Upper lobe of left lung (tissue), 4 donors: ENCODE data around the gene PRCC.

Source experiments
- CTCF ChIP-seq, 6 experiments: fragments of 450-650 bp in 4 of 6; fragments of 200-600 bp in 2 of 6; sonication (generic) in 2 of 6; IDR thresholded peaks; one replicate each; pipeline ENCODE4 v1.5.1; 2016 to 2019; ENCODE audit warnings: antibody characterized with exemption in 6 of 6
- EP300 ChIP-seq, 4 donors: sonication (generic); formaldehyde crosslinking; IDR thresholded peaks; one replicate each; pipeline ENCODE4 v1.5.1; 2017; ENCODE audit warnings: antibody characterized with exemption in 4 of 4, control low read depth in 2 of 4
- POLR2A ChIP-seq, 4 donors: fragments of 450-650 bp; IDR thresholded peaks; one replicate each; pipeline ENCODE4 v1.5.1; 2016 to 2017; ENCODE audit warnings: antibody characterized with exemption in 4 of 4, mild to moderate bottlenecking in 2 of 4
- POLR2AphosphoS5 ChIP-seq, 2 donors: sonication (generic); formaldehyde crosslinking; IDR thresholded peaks; one replicate each; pipeline ENCODE4 v1.5.1; 2017; ENCODE audit warnings: antibody characterized with exemption in 2 of 2

- TF ChIP-seq CTCF (IDR thresholded peaks at IDR 0.05) (peak; percentile 13 to 53 (median 46)), POLR2A (IDR thresholded peaks at IDR 0.05) (no peak), POLR2AphosphoS5 (IDR thresholded peaks at IDR 0.05) (no peak), EP300 (IDR thresholded peaks at IDR 0.05) (no peak)
Observed at GRCh38 chr1:156726549-156727226, 40.6 kb upstream of the PRCC start.
